Effector CD8-positive, alpha-beta T cell (primary cell): ENCODE data around the gene COL5A1.

Source experiments
- DNase-seq: peaks from one replicate; lab custom pipeline; 2025; lab: John Stamatoyannopoulos, UW

COL5A1 gene

DNA sequence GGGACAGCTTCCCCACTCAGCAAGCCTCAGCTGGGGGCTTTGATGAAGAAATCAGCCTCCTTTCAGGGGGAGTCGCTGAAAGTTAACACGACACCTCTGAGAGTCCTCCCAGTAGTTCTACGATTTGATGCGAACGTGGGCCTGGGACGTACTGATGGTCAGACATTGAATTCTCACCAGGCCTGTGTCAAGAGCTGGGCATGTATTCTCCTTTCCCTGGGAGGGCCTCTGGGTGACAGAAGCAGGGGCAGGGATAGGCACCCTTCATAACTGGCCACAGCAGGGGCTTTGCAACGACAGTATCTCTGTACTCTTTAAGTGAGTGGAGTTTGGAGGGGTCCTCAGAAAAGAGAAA lies 15.6 kb upstream of the COL5A1 start:
- no peak for DNase-seq

DNA sequence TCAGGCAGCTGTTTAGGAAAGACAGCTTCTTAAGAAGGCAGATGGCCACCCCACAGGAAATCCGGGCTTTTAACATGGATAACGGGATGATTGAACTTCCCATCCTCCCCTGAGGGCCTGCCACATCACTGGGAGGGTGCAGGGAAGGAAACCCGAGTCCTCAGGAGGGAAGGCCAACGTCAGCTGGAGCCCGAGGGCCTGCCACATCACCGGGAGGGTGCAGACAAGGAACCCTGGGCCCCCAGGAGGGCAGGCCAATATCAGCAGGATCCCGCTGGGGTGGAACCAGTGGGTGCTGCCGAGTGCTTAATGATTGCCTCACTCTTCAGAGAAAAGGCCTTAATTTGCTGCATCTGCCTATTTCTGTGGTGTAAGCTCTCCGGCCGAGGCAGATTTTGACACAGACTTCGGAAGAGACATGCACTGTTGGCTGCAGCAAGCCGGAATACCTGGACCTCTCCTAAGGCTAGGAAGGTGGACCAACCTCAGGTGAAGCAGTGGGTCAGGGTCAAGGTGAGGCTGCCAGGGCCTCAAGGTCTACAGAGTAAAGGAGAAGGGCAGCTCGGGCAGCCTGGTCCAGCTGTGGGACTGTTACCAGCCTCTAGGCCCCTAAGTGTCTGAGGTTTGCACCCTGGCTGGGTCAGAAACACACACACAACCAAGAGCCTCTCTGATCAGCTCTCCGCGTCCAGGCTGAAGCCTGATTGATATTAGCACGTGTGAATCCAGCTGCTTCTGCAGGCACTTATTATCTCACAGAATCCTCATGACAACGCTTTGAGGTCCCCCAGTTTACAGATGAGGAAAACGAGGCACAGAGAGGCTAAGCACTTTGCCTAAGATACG lies 14.8 kb upstream of the COL5A1 start:
- DNase-seq = no peak

DNA sequence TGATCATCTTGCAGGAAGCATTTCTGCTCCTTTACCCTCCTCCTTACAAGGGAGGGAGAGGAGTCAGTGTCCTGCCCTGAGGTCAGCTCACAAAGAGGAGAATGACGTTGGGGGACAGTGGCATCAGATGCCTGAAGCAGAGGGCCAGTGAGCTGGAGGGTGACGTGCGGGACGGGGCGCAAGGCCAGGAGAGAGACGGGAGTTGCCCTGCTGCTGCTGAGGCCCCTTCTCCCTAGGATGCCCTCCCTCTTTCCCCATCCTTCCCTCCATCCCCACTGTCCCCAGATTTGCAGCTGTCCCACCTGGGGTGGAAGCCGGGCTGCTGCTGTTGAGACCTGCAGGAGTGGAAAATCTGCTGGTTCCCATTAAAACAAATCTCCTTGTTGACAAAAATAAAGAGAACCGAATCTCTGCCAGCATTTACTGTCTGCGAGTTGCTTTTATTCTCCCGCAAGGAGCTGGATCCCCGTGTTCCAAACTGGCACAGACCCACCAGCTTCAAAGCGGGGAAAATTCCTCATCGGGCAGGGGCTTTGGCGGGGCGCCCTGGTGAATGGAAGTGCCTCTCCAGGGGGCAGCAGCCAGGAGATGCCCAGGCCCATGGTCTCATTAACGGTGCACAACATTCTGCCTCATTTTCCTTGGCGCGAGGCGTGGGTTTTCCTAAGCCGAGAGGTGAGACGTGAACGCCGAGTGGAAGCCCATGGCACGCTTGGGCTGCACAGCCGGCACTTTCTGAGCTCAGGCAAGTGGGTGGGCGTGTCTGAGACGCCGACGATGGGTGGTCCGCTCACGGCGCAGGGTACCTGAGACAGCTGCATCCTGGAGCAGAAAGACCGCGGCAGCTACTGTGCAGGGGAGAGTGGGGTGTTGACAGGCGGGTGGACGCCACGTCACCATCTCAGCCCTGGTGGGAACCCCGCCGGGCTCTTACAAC lies 13.9 kb upstream of the COL5A1 start:
- no peak for DNase-seq

GRCh38 chr9:134628354-134628736 lies 13.3 kb upstream of the COL5A1 start:
- DNase-seq = no peak

DNA sequence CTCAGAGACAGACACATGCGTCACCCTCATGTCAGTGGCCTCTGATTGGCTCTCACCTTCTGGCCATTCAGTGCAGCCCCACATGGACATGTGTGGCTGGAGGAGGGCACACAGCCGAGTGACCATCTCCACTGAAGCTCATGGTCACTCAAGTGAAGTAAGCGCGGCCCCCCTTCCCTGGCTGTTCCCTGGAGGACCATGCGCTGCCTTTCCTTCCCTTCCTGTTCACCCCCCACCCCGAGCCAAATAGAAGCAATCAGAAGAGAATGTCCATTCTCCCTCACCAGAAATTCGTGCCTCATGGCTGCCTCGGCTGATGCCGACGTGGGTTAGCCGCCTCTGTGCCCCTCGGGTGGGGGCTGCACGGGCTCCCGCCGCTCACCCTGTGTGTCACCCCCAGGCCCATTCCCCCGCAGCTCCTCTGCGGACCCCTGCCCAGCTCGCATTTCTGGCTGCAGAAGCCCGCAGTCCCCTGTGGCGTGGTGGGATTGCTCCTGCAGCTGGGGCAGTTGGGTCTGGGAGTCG lies 12.5 kb upstream of the COL5A1 start:
- DNase-seq = no peak

- no peak for DNase-seq
These were observed 11.8 kb upstream of the COL5A1 start for GRCh38 chr9:134629586-134630392.

GRCh38 chr9:134630393-134630790 lies 11.2 kb upstream of the COL5A1 start:
- DNase-seq = no peak

GRCh38 chr9:134630861-134631260 lies 10.7 kb upstream of the COL5A1 start:
- DNase-seq = no peak

DNA sequence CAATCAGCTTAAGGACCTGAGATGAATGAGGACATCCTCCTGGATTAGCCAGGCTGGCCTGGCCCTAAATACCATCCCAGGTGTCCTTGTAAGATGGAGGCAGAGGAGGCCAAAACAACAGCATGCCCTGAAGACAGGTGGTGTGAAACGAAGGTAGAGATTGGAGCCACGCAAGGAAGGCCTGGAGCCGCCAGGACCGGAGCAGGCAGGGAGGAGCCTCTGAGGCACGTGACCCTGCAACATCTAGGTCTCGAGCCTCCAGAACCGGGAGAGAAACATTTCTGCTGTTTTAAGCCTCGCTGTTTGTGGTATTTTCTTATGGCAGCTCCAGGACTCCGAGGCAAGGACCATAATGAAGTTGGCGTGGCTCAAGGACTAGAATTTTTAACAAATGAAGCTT lies 9.7 kb upstream of the COL5A1 start:
- no peak for DNase-seq

- DNase-seq = no peak
These were observed 9.3 kb upstream of the COL5A1 start for GRCh38 chr9:134632329-134632728.

DNA sequence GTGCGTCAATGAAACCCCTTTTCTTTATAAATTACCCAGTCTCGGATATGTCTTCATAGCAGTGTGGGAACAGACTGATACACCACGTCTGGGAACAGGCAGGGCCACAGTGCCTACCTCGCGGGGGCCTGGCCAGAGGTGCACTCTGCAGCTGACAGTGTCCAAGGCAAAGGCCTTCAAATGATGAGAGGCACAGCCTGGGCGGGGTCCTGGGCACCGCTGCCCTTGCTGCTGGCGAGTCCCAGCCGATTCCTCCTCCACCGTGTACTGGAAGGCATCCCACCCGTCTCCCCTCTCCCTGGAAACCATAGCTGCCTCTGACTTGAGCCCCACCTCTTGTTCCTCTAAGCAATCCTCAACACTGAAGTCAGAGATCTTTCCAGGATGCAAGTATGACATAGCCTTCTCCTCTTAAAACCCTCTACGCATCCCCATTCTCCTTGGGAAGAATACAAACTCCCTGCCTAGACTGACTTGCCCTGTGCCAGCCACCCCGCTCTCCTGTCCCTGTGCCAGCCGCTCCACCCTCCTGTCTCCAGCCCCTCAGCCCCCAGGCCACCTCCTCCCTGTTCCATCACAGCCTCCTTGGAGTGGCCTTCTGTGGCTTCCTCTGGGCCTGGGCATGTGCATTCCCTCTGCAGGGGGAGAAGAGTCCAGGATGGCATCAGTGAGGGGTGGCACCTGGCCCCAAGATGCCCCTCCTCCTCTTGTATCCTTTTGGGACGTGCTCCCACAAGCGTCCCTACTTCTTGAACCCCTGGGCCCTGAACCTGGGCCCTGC lies 8.1 kb upstream of the COL5A1 start:
- DNase-seq = no peak

- DNase-seq = no peak
These were observed 7.4 kb upstream of the COL5A1 start for GRCh38 chr9:134634176-134634575.

DNA sequence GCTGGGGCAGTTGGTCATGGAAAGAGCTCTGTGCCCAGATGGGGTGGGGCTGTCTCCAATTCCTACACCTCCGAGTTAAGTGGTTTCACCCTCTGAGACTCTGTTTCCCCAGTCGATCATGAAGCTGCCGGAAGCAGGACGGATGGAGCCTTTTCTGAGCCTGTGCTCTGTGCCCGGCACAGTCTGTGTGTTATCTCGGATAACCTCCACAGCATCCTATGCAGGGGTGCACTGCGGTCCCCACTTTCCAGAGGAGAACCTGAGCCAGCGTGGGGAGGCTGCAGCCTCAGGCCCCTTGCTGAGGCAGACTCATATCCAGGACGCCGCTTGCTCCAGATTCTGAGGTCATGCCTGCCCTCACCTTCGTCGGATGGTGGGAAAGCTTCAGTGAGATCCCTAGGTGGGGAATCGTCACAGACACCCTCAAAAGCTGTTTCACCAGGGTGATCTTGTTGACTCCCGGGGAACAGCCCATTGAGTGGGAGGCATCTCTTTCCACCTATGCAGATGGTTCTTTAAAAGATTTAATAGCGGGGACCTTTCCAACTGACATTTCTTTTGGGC lies 6.9 kb upstream of the COL5A1 start:
- no peak for DNase-seq

GRCh38 chr9:134635351-134636148 lies 6.1 kb upstream of the COL5A1 start:
- DNase-seq = no peak

GRCh38 chr9:134636149-134636507 lies 5.5 kb upstream of the COL5A1 start:
- no peak for DNase-seq

DNA sequence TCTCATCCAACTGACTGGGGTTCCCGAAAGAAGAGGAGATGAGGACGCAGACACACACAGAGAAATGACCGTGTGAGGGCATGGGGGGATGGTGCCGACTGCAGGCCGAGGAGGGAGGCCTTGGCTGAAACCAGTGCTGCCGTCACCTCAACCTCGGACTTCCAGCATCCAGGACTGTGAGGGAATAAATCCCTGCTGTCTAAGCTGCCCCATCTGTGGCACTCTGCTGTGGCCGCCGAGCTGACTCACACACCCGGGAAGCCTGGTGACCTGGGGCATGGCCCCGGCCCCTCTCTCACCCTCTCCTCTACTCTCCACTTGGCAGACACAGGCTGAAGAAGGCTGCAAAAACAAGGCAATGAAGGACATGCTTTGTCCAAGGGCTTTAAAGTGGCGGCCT lies 4.4 kb upstream of the COL5A1 start:
- no peak for DNase-seq

DNA sequence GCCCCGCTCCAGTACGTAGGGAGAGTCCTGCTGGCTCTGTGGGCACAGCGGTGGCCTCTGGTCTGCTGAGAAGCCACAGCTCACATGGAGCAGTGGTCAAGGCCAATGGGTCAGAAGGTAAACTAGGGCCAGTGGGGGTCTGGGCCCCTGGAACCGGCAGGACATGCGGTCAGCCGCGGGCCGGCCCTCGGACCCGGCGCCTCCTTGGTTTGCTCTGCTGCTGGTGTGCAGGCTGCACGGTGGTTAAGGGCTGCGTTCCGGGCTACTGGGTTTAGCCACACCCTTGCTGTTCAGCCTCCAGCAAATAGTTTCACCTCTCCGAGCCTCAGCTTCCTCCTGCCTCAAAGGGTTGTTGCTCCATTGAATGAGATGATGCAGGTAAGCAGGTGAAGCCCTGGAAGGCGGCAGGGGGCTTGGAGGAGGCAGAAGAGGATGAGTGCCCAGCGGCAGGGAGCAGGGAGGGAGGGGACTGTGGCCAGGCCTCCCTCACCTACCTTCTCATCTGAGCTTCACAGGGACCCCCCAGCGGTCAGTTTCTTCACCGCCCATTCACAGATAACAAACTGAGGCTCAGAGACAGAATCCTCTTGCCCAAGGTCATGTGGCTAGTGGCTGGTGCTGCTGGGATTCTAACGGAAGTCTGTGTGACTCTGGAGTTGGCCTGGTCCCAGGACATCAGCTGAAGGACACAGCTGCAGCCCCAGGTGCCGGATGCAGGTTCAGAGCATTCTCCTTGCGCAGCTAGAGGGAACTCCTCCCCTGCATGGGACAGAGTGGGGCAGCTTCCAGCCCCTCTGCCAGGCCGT lies 3.7 kb upstream of the COL5A1 start:
- no peak for DNase-seq

DNA sequence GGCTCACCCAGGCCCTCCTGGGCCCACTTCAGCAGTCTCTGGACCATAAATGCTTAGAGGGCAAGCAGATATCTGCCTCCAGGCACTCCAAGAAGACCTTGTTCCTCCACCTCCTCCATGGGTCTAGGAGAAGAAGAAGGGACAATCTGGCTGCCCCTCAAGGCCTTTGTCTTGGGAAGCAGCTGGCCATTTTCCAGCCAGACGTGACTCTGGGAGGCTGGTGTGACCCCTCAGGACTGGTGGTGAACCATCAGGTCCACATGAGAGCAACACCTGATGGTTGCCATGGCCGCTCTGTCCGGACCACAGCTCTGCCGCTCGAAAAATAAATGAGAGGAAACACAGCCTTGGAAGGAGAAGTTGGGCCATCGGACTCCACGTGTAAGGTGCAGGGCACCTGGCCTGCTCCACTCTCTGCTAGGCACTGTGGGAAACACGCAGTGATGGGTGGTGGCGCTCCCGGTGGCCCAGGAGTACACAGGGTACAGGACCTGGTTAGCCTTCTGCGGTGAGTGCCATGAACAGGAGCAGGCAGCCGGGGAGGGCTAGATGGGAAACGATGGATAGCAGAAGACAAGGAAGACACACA lies 3.0 kb upstream of the COL5A1 start:
- DNase-seq = no peak

- DNase-seq = no peak
These were observed 1.6 kb upstream of the COL5A1 start for GRCh38 chr9:134639994-134640393.
